Transverse colon (tissue), 4 donors: ENCODE measurements around the gene TNFRSF8. TPM values are rescaled to one million over a fixed set of nuclear protein-coding genes. Genes with fewer than 3 reads are reported as not detected.

Source experiments
- DNase-seq: peaks from one replicate; pipeline ENCODE4 v3.0.0-alpha.2; 2019
- H3K27ac ChIP-seq, 4 donors: fragments of 200-600 bp; sonication (generic); 2 replicates each; pipeline ENCODE4 v1.5.1; 2016 to 2018; ENCODE audit warnings: inconsistent platforms in 4 of 4
- H3K27me3 ChIP-seq: fragments of 200-600 bp; sonication (generic); 2 replicates; pipeline ENCODE4 v1.5.1; 2017; ENCODE audit warnings: inconsistent platforms
- H3K36me3 ChIP-seq, 4 donors: fragments of 200-600 bp; sonication (generic); 2 replicates each; pipeline ENCODE4 v1.5.1; 2017 to 2019; ENCODE audit warnings: inconsistent platforms in 4 of 4
- H3K4me1 ChIP-seq, 4 donors: fragments of 200-600 bp; sonication (generic); 2 replicates each; pipeline ENCODE4 v1.5.1; 2017 to 2020; ENCODE audit warnings: inconsistent platforms in 4 of 4
- H3K4me3 ChIP-seq, 4 donors: fragments of 200-600 bp; sonication (generic); 1 replicate in 1 of 4; 2 replicates in 3 of 4; pipeline versions ENCODE4 v1.5.1 to v1.6.1; 2017 to 2019; ENCODE audit warnings: inconsistent platforms in 4 of 4
- H3K9me3 ChIP-seq, 2 donors: fragments of 200-600 bp; sonication (generic); 2 replicates each; pipeline ENCODE4 v1.5.1; 2017 to 2019; ENCODE audit warnings: inconsistent platforms in 2 of 2
- EP300 ChIP-seq: sonication (generic); formaldehyde crosslinking; IDR thresholded peaks from one replicate; pipeline ENCODE4 v1.6.1; 2017; ENCODE audit warnings: antibody characterized with exemption, low read depth
- POLR2A ChIP-seq: fragments of 450-650 bp; IDR thresholded peaks from one replicate; pipeline ENCODE4 v1.6.1; 2016; ENCODE audit warnings: antibody characterized with exemption, mild to moderate bottlenecking, moderate library complexity
- POLR2AphosphoS5 ChIP-seq, 3 donors: sonication (generic); formaldehyde crosslinking; IDR thresholded peaks; one replicate each; pipeline ENCODE4 v1.6.1; 2016; ENCODE audit warnings: antibody characterized with exemption in 3 of 3
- WGBS, 2 donors: methylation state at CpG; one replicate each; pipeline ENCODE4 v1.1.5; 2018; ENCODE audit warnings: low coverage in 1 of 2; 5-methylcytosine and 5-hydroxymethylcytosine counted together
- in situ Hi-C, 4 donors: fragments of 200-750 bp; cut with MboI; loops; one replicate each; pipeline versions ENCODE4 v1.15.0 to v1.15.1; 2017; ENCODE audit warnings: low sequenced_read_pairs in 3 of 4, low pct_ligation_motif_present in 1 of 4, low pct_unique_long_range_greater_than_20kb in 1 of 4
- intact Hi-C: fragments of 100-400 bp; cut with DNase I; formaldehyde crosslinking; loops from one replicate; pipeline ENCODE4 v1.15.1; 2023; ENCODE audit warnings: low total_unique reads
- total RNA-seq, 4 donors: library from RNA; depleted of rRNA; stranded (reverse); fragments of >200 nt; gene quantifications; one replicate each; pipeline ENCODE4 v1.1.0, GENCODE V29; 2016
- TF ChIP-seq, protein P1 (sequence below), 5 experiments: fragments of 200-600 bp in 3 of 5; fragments of 450-650 bp in 2 of 5; sonication (generic) in 3 of 5; IDR thresholded peaks; 1 replicate in 2 of 5; 2 replicates in 3 of 5; pipeline ENCODE4 v1.5.1; 2016 to 2017; ENCODE audit warnings: antibody characterized with exemption in 5 of 5, inconsistent platforms in 3 of 5, mild to moderate bottlenecking in 2 of 5, moderate library complexity in 1 of 5

Gene TNFRSF8
- total RNA-seq, 4 donors from 2014 or later: 0.16 TPM; not detected in 3

DNA sequence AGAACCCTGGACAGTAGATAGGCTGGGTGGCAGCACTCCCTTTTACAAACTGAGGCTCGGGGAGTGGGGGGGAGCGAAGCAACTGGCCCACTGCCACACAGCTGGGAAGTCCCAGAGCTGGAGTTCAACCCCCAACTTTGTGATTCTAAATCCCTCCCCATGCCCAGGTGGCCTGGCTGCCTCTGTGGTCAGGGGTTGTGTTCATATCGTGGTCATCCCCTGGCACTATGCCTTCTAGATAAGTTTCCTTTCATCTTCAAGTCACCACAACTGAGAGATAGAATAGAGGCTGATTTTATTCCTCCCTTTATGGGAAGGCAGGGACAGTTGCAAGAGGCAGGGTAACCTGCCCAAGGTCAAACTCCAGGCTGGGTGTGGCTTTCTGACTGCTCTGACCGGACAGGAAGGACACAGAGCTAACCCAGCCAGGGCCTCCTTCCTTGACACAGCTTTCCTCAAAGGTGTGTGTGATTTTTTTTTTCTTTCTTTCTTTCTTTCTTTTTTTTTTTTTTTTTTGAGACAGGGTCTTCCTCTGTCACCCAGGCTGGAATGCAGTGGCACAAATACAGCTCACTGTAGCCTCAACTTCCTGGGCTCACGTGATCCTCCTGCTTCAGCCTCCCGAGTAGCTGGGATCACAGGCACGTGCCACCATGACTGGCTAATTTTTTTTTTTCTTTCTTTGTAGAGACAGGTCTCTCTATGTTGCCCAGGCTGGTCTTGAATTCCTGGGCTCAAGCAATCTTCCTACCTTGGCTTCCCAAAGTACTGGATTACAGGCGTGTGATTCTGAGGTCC, 85.3 kb downstream of the TNFRSF8 start:
- H3K4me1 ChIP-seq: peaks cover 30 to 91% (median 46%) of the 10 kb centered on the region in 4 donors
- intact Hi-C loops: no loop called here
- no peaks in the 10 kb centered on the region for H3K9me3 ChIP-seq
- H3K4me3 ChIP-seq: no peak overlapping the region
- 40 to 55% methylated on average over 3 to 8 of the region's 8 CpGs for WGBS, 2 donors
- TF ChIP-seq POLR2AphosphoS5 (IDR thresholded peaks at IDR 0.05) (peak in 2 of 3 donors; percentile 45 to 64), POLR2A (peak; percentile 35), EP300 (no peak)
- TF ChIP-seq, protein P1, sequence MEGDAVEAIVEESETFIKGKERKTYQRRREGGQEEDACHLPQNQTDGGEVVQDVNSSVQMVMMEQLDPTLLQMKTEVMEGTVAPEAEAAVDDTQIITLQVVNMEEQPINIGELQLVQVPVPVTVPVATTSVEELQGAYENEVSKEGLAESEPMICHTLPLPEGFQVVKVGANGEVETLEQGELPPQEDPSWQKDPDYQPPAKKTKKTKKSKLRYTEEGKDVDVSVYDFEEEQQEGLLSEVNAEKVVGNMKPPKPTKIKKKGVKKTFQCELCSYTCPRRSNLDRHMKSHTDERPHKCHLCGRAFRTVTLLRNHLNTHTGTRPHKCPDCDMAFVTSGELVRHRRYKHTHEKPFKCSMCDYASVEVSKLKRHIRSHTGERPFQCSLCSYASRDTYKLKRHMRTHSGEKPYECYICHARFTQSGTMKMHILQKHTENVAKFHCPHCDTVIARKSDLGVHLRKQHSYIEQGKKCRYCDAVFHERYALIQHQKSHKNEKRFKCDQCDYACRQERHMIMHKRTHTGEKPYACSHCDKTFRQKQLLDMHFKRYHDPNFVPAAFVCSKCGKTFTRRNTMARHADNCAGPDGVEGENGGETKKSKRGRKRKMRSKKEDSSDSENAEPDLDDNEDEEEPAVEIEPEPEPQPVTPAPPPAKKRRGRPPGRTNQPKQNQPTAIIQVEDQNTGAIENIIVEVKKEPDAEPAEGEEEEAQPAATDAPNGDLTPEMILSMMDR (IDR thresholded peaks at IDR 0.05): no peak
- DNase-seq: peak; percentile 92
- no peaks in the 10 kb centered on the region for H3K36me3 ChIP-seq
- no peaks in the 10 kb centered on the region for H3K27me3 ChIP-seq
- in situ Hi-C loops: no loop called here
- H3K27ac ChIP-seq: peak overlapping the region; percentile 73 to 86 (median 84)

DNA sequence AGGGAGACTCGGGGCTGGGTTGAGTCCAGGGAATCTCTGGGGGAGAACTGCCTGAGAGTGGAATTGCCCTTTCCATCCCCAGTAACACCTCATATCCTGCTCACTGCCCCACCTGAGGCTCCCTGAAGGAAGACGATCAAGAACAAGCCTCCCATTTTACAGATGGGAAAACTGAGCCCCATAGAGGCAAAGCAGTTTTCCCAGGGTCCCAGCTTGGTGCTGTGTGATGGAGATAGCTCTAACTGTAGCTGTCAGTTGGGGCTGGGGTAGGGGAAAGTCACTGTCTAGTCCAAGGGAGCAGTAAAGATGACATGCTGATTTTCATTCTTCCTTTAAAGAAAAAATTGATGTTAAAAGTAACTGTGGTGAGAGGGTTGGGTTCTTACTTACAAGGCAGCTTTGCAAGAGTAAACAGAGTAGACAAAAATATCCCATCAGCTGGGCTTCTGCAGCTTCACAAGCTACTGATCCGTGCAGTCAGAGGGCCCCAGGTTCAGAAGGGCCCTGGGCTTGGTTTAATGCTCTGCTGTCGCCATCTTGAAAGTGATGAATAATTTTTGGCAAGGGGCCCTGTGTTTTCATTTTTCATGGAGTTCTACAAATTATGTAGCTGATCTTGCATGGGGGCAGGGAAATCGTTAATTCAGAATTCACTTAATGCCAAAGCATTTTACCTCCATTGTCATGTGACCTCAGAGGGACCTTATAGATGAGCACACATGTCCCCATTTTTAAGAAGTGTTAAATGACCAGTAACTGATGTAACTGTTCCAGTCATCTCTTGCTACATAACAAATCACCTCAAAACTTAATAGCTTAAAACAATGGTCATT, 86.1 kb downstream of the TNFRSF8 start:
- Histone ChIP-seq H3K9me3 (no peaks in the 10 kb centered on the region), H3K36me3 (no peaks in the 10 kb centered on the region), H3K4me3 (no peak overlapping the region), H3K4me1 (peaks cover 24 to 89% (median 43%) of the 10 kb centered on the region in 4 donors), H3K27ac (peak overlapping the region; percentile 73 to 86 (median 84)), H3K27me3 (no peaks in the 10 kb centered on the region)
- TF ChIP-seq, protein P1 (IDR thresholded peaks at IDR 0.05): no peak
- TF ChIP-seq POLR2AphosphoS5 (IDR thresholded peaks at IDR 0.05): no peak
- TF ChIP-seq EP300: no peak
- no peak for TF ChIP-seq POLR2A
- intact Hi-C loops: no loop called here
- WGBS, 2 donors: 75 to 100% methylated on average over 2 to 5 of the region's 5 CpGs
- DNase-seq: no peak
- in situ Hi-C loops: no loop called here

DNA sequence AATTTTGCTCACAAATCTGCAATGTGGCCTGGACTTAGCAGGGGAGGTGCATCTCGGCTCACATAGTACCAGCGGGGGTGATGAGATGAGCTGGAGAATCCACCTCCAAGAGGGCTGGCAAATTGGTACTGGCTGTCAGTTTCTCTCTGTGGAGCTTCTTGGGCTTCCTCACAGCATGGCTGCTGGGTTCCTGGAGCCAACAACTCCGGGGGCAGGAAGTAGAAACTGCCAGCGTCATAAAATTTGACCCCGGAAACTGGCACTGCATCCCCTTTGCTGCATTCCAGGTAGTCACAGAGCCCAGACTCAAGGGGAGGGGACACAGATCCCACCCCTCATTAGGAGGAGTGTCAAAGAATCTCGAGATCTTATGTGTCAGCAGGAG, 86.7 kb downstream of the TNFRSF8 start:
- H3K36me3 ChIP-seq: no peaks in the 10 kb centered on the region
- no peak for DNase-seq
- no peaks in the 10 kb centered on the region for H3K9me3 ChIP-seq
- TF ChIP-seq EP300 (no peak), POLR2AphosphoS5 (IDR thresholded peaks at IDR 0.05) (no peak), POLR2A (no peak)
- TF ChIP-seq, protein P1 (IDR thresholded peaks at IDR 0.05): no peak
- H3K4me3 ChIP-seq: no peak overlapping the region
- WGBS, 2 donors: 98% methylated on average over 5 of the region's 6 CpGs; no CpG with 5 or more reads in 1 of the 2 donors
- no peaks in the 10 kb centered on the region for H3K27me3 ChIP-seq
- intact Hi-C loops (no loop called here), in situ Hi-C loops (no loop called here)
- peaks cover 23 to 83% (median 39%) of the 10 kb centered on the region in 4 donors for H3K4me1 ChIP-seq
- H3K27ac ChIP-seq: peak overlapping the region; percentile 55 to 86 (median 64)
